ENCODE measurements around the gene KIAA0753. TPM values are rescaled to one million over a fixed set of nuclear protein-coding genes. Genes with fewer than 3 reads are reported as not detected.
"Not testable (repeated sequence)": the region's sequence is repeated elsewhere in the genome, so short reads cannot be mapped to it uniquely, and the experiment has no call there.

Gene KIAA0753
- total RNA-seq, 2 experiments from 2014 or later: 20.8 to 29.8 TPM

GRCh38 chr17:6574687-6575595 lies 65.6 kb downstream of the KIAA0753 start:
- no peak overlapping the region for H2AFZ ChIP-seq (ENCODE audit: low read length)
- H4K20me1 ChIP-seq (ENCODE audit: insufficient read depth, low read length): no peaks in the 10 kb centered on the region
- CTCF ChIA-PET (ENCODE audit: unreplicated experiment): no interaction called here
- DNase-seq (ENCODE audit: low spot score): no peak
- intact Hi-C loops (cut with micrococcal nuclease; ENCODE audit: unreplicated experiment): no loop called here
- TF ChIP-seq CTCF (conservative IDR thresholded peaks at IDR 0.05; ENCODE audit: low read length): no peak
- no peak for TF ChIP-seq EZH2phosphoT487 (IDR thresholded peaks at IDR 0.05; ENCODE audit: borderline replicate concordance, low read depth, low read length)
- no peak overlapping the region for H3K4me2 ChIP-seq (ENCODE audit: low read length)
- no peaks in the 10 kb centered on the region for H3K9me2 ChIP-seq (ENCODE audit: insufficient read depth, low read length)
- no peak overlapping the region for H3K27ac ChIP-seq (ENCODE audit: low read depth, low read length, poor library complexity, severe bottlenecking)
- H3K36me3 ChIP-seq (ENCODE audit: insufficient read depth, low read length): peaks cover 20% of the 10 kb centered on the region; the same call in 1 of the 2 replicates
- H3K9me3 ChIP-seq (ENCODE audit: low read length): no peaks in the 10 kb centered on the region
- no peaks in the 10 kb centered on the region for H3K79me2 ChIP-seq (ENCODE audit: insufficient read depth, low read depth, low read length)
- POLR2A ChIA-PET: interaction anchor here (0.6 kb wide), 1 partner anchor 47 kb away, joined by 3 read pairs; no protein-coding TSS in a partner anchor
- H3K4me3 ChIP-seq (ENCODE audit: low read depth, low read length, poor library complexity, severe bottlenecking): no peak overlapping the region
- peaks cover 5% of the 10 kb centered on the region for H3K4me1 ChIP-seq (ENCODE audit: insufficient read depth, low read length, poor library complexity, severe bottlenecking)
- BruUV-seq (replicated peaks): no TSS peak

GRCh38 chr17:6573982-6574686 lies 66.4 kb downstream of the KIAA0753 start:
- TF ChIP-seq CTCF (conservative IDR thresholded peaks at IDR 0.05; ENCODE audit: low read length) (no peak), EZH2phosphoT487 (IDR thresholded peaks at IDR 0.05; ENCODE audit: borderline replicate concordance, low read depth, low read length) (no peak)
- H3K9me3 ChIP-seq (ENCODE audit: low read length): no peaks in the 10 kb centered on the region
- POLR2A ChIA-PET: interaction anchor here (0.6 kb wide), 1 partner anchor 46 kb away, joined by 3 read pairs; no protein-coding TSS in a partner anchor
- no peaks in the 10 kb centered on the region for H3K79me2 ChIP-seq (ENCODE audit: insufficient read depth, low read depth, low read length)
- H3K27ac ChIP-seq (ENCODE audit: low read depth, low read length, poor library complexity, severe bottlenecking): no peak overlapping the region
- BruUV-seq (replicated peaks): no TSS peak
- no peak overlapping the region for H2AFZ ChIP-seq (ENCODE audit: low read length)
- H3K9me2 ChIP-seq (ENCODE audit: insufficient read depth, low read length): no peaks in the 10 kb centered on the region
- no peak overlapping the region for H3K4me2 ChIP-seq (ENCODE audit: low read length)
- H3K4me3 ChIP-seq (ENCODE audit: low read depth, low read length, poor library complexity, severe bottlenecking): no peak overlapping the region
- peaks cover 14% of the 10 kb centered on the region; the same call in 1 of the 2 replicates for H3K36me3 ChIP-seq (ENCODE audit: insufficient read depth, low read length)
- intact Hi-C loops (cut with micrococcal nuclease; ENCODE audit: unreplicated experiment): no loop called here
- CTCF ChIA-PET (ENCODE audit: unreplicated experiment): no interaction called here
- peaks cover 5% of the 10 kb centered on the region for H3K4me1 ChIP-seq (ENCODE audit: insufficient read depth, low read length, poor library complexity, severe bottlenecking)
- no peak for DNase-seq (ENCODE audit: low spot score)
- H4K20me1 ChIP-seq (ENCODE audit: insufficient read depth, low read length): no peaks in the 10 kb centered on the region

- H3K9me2 ChIP-seq (ENCODE audit: insufficient read depth, low read length); CTCF ChIA-PET (ENCODE audit: unreplicated experiment); H3K79me2 ChIP-seq (ENCODE audit: insufficient read depth, low read depth, low read length); POLR2A ChIA-PET; H3K27ac ChIP-seq (ENCODE audit: low read depth, low read length, poor library complexity, severe bottlenecking); DNase-seq (ENCODE audit: low spot score); intact Hi-C loops (cut with micrococcal nuclease; ENCODE audit: unreplicated experiment); H3K4me1 ChIP-seq (ENCODE audit: insufficient read depth, low read length, poor library complexity, severe bottlenecking); BruUV-seq (replicated peaks); H4K20me1 ChIP-seq (ENCODE audit: insufficient read depth, low read length); H3K9me3 ChIP-seq (ENCODE audit: low read length); H3K36me3 ChIP-seq (ENCODE audit: insufficient read depth, low read length); H2AFZ ChIP-seq (ENCODE audit: low read length); H3K4me2 ChIP-seq (ENCODE audit: low read length); H3K4me3 ChIP-seq (ENCODE audit: low read depth, low read length, poor library complexity, severe bottlenecking): not testable (repeated sequence)
Observed at GRCh38 chr17:6573495-6573894, 67.0 kb downstream of the KIAA0753 start.

Measured in OCI-LY7 (cell line).